COR-L47 (cell line): ENCODE measurements around the gene GNAT3.

Experiments
- DNase-seq: peaks from one replicate; lab custom pipeline; 2025; lab: John Stamatoyannopoulos, UW

Gene GNAT3

GRCh38 chr7:80511964-80512363 lies at the start of gene GNAT3:
GNAT3 (minus strand) TSS chr7:80512064; CDS start chr7:80511926, 138 bp downstream.
- DNase-seq, result no peak

GRCh38 chr7:80558116-80558515 lies 46.3 kb upstream of the GNAT3 start:
- DNase-seq, result no peak

GRCh38 chr7:80552031-80552694 lies 40.3 kb upstream of the GNAT3 start:
- DNase-seq, result no peak

- no peak for DNase-seq
These were observed 38.1 kb upstream of the GNAT3 start for GRCh38 chr7:80550005-80550404.

GRCh38 chr7:80548840-80549530 lies 37.1 kb upstream of the GNAT3 start:
- DNase-seq, result no peak

- DNase-seq, result no peak
These were observed 30.5 kb upstream of the GNAT3 start for GRCh38 chr7:80542398-80542797.

GRCh38 chr7:80540836-80541235 lies 29.0 kb upstream of the GNAT3 start:
- no peak for DNase-seq

- no peak for DNase-seq
These were observed 25.2 kb upstream of the GNAT3 start for GRCh38 chr7:80537091-80537490.

GRCh38 chr7:80536426-80536825 lies 24.6 kb upstream of the GNAT3 start:
- DNase-seq, result no peak

- no peak for DNase-seq
These were observed 21.4 kb upstream of the GNAT3 start for GRCh38 chr7:80533287-80533686.

GRCh38 chr7:80532153-80532552 lies 20.3 kb upstream of the GNAT3 start:
- DNase-seq, result no peak

- no peak for DNase-seq
These were observed 18.3 kb upstream of the GNAT3 start for GRCh38 chr7:80530136-80530535.

- no peak for DNase-seq
These were observed 17.5 kb upstream of the GNAT3 start for GRCh38 chr7:80529362-80529761.

- DNase-seq, result no peak
These were observed 16.8 kb upstream of the GNAT3 start for GRCh38 chr7:80528689-80529088.

- DNase-seq, result no peak
These were observed 14.6 kb upstream of the GNAT3 start for GRCh38 chr7:80526472-80526871.

GRCh38 chr7:80524693-80525092 lies 12.8 kb upstream of the GNAT3 start:
- no peak for DNase-seq

GRCh38 chr7:80521809-80522208 lies 9.9 kb upstream of the GNAT3 start:
- DNase-seq, result peak; percentile 29

- DNase-seq, result peak; percentile 4
These were observed 8.3 kb upstream of the GNAT3 start for GRCh38 chr7:80520199-80520598.

- no peak for DNase-seq
These were observed 5.5 kb upstream of the GNAT3 start for GRCh38 chr7:80517282-80517747.

- DNase-seq, result no peak
These were observed 3.4 kb upstream of the GNAT3 start for GRCh38 chr7:80515298-80515697.

- no peak for DNase-seq
These were observed 1.8 kb downstream of the GNAT3 start for GRCh38 chr7:80510021-80510420.

GRCh38 chr7:80508440-80508839 lies 3.4 kb downstream of the GNAT3 start:
- DNase-seq, result no peak

GRCh38 chr7:80505900-80506500 lies 5.9 kb downstream of the GNAT3 start:
- DNase-seq, result no peak
